NB4 (cell line): ENCODE results near the gene POU2F1.

Experiments
- DNase-seq: peaks from one replicate; pipeline ENCODE4 v3.0.0; 2010; ENCODE audit warnings: low read depth
- H3K4me3 ChIP-seq: one replicate; pipeline ENCODE4 v1.5.1; 2011; ENCODE audit warnings: mild to moderate bottlenecking, low read depth, low read length, moderate library complexity
- MYC ChIP-seq: IDR thresholded peaks from 2 replicates; pipeline ENCODE4 v1.6.1; 2011; ENCODE audit warnings: low read depth, low read length
- POLR2A ChIP-seq: IDR thresholded peaks from 2 replicates; pipeline ENCODE4 v1.6.1; 2011; ENCODE audit warnings: mild to moderate bottlenecking; ENCODE audit not compliant: insufficient read length; ENCODE audit errors: extremely low read depth
- TF ChIP-seq, protein P1 (sequence below): IDR thresholded peaks from 2 replicates; pipeline ENCODE4 v1.6.1; 2011; ENCODE audit warnings: low read depth, low read length
- TF ChIP-seq, protein P2 (sequence below): IDR thresholded peaks from one replicate; pipeline ENCODE4 v1.5.1; 2012; ENCODE audit warnings: low read depth, low read length

Gene POU2F1

DNA sequence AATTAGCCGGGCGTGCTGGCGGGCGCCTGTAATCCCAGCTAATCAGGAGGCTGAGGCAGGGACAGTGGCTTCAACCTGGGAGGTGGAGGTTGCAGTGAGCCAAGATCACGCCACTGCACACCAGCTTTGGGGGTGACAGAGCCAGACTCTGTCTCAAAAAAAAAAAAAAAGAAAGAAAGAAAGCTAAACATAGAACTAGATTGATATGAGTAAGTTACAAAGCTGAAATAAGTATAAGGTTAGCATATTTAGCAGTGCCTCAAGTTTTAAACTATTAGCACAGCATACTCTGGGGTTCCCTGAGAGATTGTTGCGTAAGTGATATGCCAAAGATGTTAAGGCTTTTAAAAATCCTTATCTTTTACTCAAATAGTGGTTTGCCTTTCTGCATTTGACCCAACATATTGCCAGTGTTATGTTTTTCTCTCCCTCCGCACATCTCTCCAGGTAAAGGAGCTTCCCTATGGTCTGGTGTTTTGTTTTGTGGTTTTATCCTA, 171.6 kb downstream of the POU2F1 start:
- TF ChIP-seq, protein P1, sequence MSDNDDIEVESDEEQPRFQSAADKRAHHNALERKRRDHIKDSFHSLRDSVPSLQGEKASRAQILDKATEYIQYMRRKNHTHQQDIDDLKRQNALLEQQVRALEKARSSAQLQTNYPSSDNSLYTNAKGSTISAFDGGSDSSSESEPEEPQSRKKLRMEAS = no peak
- TF ChIP-seq, protein P2, sequence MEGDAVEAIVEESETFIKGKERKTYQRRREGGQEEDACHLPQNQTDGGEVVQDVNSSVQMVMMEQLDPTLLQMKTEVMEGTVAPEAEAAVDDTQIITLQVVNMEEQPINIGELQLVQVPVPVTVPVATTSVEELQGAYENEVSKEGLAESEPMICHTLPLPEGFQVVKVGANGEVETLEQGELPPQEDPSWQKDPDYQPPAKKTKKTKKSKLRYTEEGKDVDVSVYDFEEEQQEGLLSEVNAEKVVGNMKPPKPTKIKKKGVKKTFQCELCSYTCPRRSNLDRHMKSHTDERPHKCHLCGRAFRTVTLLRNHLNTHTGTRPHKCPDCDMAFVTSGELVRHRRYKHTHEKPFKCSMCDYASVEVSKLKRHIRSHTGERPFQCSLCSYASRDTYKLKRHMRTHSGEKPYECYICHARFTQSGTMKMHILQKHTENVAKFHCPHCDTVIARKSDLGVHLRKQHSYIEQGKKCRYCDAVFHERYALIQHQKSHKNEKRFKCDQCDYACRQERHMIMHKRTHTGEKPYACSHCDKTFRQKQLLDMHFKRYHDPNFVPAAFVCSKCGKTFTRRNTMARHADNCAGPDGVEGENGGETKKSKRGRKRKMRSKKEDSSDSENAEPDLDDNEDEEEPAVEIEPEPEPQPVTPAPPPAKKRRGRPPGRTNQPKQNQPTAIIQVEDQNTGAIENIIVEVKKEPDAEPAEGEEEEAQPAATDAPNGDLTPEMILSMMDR = no peak
- TF ChIP-seq POLR2A (no peak), MYC (no peak)
- no peak overlapping the region for H3K4me3 ChIP-seq
- no peak for DNase-seq

DNA sequence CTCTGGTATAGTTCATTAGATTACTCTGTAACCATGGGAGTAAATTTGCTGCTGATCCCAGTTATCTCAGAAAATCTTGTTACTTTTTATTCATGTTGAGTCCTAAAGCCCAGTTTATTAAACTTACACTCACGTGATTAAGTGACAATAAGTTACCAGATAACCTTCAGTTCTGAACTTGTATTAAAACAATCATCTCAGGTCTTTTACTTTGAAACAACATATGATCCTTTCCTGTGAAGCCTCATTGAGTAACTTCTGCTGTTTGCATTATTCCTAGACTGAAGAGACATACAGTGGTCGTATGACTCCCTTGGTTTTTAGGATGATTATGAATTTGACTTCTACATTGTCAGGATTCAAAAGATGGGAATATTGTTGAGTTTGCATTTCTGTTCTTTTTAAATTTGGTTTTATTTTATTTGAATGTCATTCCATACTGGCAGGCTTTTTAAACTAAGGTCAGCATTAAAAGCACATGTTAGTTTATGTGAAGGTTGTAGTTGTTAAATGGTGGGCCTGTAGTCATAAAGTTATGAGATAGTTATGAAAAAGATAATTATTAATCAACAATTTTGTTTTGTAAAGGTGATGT, 179.8 kb downstream of the POU2F1 start:
- TF ChIP-seq POLR2A = no peak
- no peak for TF ChIP-seq MYC
- TF ChIP-seq, protein P1 = no peak
- DNase-seq = no peak
- no peak overlapping the region for H3K4me3 ChIP-seq

DNA sequence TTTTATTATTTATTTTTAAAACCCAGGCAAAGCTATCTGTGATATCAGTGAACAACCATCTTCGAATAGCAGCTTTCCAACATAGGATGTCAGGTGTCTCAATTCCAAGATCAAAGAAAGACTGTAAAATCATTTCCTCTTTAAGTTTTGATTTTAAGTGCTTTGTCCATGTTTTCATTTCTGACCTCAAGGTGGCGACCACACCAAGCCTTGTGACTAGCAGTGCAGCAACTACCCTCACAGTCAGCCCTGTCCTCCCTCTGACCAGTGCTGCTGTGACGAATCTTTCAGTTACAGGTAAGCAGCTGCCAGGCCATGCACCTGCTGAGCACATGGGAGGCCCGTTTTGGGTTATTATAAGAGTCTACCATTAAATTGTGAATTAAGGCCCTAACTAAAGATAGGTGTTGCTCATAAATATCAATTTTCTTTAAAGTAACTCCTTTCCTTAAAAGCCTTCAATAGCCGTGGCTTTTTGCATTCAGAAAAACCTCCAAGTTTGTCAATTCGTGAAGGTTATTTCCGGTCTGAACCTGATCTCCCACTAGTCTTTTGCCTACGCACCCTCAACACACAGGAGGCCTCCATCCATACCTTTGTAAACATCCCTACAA, 180.7 kb downstream of the POU2F1 start:
- peak; percentile 67 for DNase-seq
- no peak overlapping the region for H3K4me3 ChIP-seq
- TF ChIP-seq, protein P2 = peak; percentile 42
- TF ChIP-seq MYC (no peak), POLR2A (no peak)
- TF ChIP-seq, protein P1 = no peak

DNA sequence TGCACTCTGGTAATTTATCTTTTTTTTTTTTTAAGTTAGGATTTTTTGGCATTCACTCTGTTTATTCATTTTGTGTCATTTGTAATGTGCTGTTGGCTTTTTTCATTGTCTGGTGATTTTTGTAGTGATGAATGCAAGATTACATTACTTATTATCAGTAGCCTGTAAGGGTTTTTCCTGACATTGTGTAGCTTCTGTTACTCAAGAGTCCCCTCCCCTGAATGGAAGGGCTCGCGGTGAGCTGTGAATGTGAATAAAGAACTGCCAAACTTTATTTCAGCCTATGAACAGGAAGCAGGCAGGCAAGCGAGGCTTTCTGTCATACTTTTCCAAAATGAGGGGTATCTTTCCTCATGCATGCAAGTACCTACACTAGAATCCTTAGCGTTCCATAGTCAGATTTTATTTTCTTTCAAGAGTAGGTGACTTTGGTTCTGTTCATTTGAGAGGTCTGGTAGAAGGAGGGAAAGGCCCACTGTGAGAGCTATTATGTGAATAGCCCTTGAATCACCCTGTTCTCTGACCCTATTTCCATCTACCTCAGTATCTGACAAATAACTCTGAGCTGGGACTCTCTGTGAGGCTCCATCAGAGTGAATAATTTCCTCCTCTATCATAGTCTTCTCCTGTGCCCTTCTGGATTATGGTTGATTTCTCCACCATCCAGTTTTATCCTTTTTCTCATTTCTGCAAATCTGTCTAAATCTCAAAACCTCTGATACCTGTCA, 183.6 kb downstream of the POU2F1 start:
- DNase-seq = no peak
- TF ChIP-seq, protein P2 = no peak
- TF ChIP-seq, protein P1 = no peak
- TF ChIP-seq MYC (no peak), POLR2A (no peak)

DNA sequence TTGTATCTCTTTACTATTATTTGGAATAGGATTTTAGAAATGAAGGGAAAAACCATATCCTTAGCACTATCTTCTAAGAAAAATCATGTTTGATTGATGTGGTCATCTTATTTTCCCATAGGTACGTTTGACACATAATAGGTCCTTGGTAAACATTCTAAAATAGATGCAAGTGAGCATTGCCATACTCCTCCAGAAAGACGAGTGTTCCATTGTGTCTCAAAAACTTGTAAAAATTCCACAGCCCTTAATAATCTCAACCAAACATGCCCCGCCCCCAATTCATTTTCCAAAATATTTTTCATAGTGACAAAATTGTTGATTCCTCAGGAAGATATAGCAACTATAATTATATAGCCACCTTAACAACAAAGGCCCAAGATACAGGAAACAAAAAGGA, 184.2 kb downstream of the POU2F1 start:
- H3K4me3 ChIP-seq = no peak overlapping the region
- no peak for DNase-seq
- TF ChIP-seq, protein P2 = no peak
- no peak for TF ChIP-seq MYC
- no peak for TF ChIP-seq POLR2A
- TF ChIP-seq, protein P1 = no peak

More for the DNA sequence above, 183.6 kb downstream of the POU2F1 start:
- H3K4me3 ChIP-seq = no peak overlapping the region

DNA sequence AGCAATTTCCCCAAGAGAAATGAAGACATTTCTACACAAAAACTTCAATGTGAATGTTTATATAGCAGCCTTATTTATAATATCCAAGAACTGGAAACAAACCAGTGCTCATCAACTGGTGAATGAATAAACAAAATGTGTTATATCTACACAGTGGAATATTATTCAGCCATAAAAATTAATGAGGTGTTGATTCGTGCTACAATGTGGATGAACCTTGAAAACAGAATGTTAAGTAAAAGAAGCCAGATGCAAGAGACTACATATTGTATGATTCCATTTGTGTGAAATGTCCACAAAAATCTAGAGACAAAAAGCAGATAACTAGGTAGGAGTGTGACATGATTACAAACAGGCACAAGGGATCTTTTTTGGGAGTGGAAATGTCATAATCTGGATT, 187.7 kb downstream of the POU2F1 start:
- no peak overlapping the region for H3K4me3 ChIP-seq
- no peak for DNase-seq
- TF ChIP-seq, protein P1 = no peak
- TF ChIP-seq, protein P2 = no peak
- TF ChIP-seq MYC = no peak
- no peak for TF ChIP-seq POLR2A
